HG03457 (cell line): ENCODE measurements around the gene FOXK2.
"Not testable (repeated sequence)": the region's sequence is repeated elsewhere in the genome, so short reads cannot be mapped to it uniquely, and the experiment has no call there.

ENCODE experiments used
- ATAC-seq: cut with Tn5 transposase; IDR thresholded peaks from one replicate; pipeline ENCODE4 v1.9.1; 2021; ENCODE audit warnings: moderate number of reproducible peaks; ENCODE audit not compliant: unreplicated experiment

FOXK2 gene

GRCh38 chr17:82561429-82562035, 42.0 kb downstream of the FOXK2 start:
- no peak for ATAC-seq

GRCh38 chr17:82562718-82563220, 43.2 kb downstream of the FOXK2 start:
- ATAC-seq = not testable (repeated sequence)

- ATAC-seq = no peak
Observed at GRCh38 chr17:82563318-82563717, 43.8 kb downstream of the FOXK2 start.

- not testable (repeated sequence) for ATAC-seq
Observed at GRCh38 chr17:82563745-82564144, 44.2 kb downstream of the FOXK2 start.

GRCh38 chr17:82564241-82564640, 44.7 kb downstream of the FOXK2 start:
- no peak for ATAC-seq

- no peak for ATAC-seq
Observed at GRCh38 chr17:82565551-82565950, 46.0 kb downstream of the FOXK2 start.

GRCh38 chr17:82566129-82566960, 46.8 kb downstream of the FOXK2 start:
- ATAC-seq = no peak

GRCh38 chr17:82567286-82567685, 47.8 kb downstream of the FOXK2 start:
- no peak for ATAC-seq

- no peak for ATAC-seq
Observed at GRCh38 chr17:82568997-82569393, 49.5 kb downstream of the FOXK2 start.

- ATAC-seq = no peak
Observed at GRCh38 chr17:82569621-82570020, 50.1 kb downstream of the FOXK2 start.

GRCh38 chr17:82570277-82570676, 50.7 kb downstream of the FOXK2 start:
- no peak for ATAC-seq

- ATAC-seq = no peak
Observed at GRCh38 chr17:82571855-82572254, 52.3 kb downstream of the FOXK2 start.

- no peak for ATAC-seq
Observed at GRCh38 chr17:82574041-82574440, 54.5 kb downstream of the FOXK2 start.

GRCh38 chr17:82575581-82576221, 56.2 kb downstream of the FOXK2 start:
- ATAC-seq = not testable (repeated sequence)

- no peak for ATAC-seq
Observed at GRCh38 chr17:82577300-82577699, 57.8 kb downstream of the FOXK2 start.

- not testable (repeated sequence) for ATAC-seq
Observed at GRCh38 chr17:82579969-82580368, 60.4 kb downstream of the FOXK2 start.

- ATAC-seq = no peak
Observed at GRCh38 chr17:82582213-82582612, 62.7 kb downstream of the FOXK2 start.

- no peak for ATAC-seq
Observed at GRCh38 chr17:82582709-82583108, 63.2 kb downstream of the FOXK2 start.

GRCh38 chr17:82583720-82584234, 64.2 kb downstream of the FOXK2 start:
- ATAC-seq = no peak

GRCh38 chr17:82585935-82586575, 66.5 kb downstream of the FOXK2 start:
- ATAC-seq = not testable (repeated sequence)
